Lower leg skin (tissue), 4 donors: ENCODE results near the gene OR5A2. TPM values are rescaled to one million over a fixed set of nuclear protein-coding genes. Genes with fewer than 3 reads are reported as not detected.

Experiments
- DNase-seq, 2 donors: peaks; one replicate each; pipeline ENCODE4 v3.0.0-alpha.2; 2019; ENCODE audit warnings: low spot score in 2 of 2
- H3K4me3 ChIP-seq: fragments of 200-600 bp; sonication (generic); 2 replicates; pipeline ENCODE4 v1.5.1; 2017; ENCODE audit warnings: mild to moderate bottlenecking, low read depth; ENCODE audit not compliant: poor library complexity, severe bottlenecking
- POLR2A ChIP-seq, 2 donors: fragments of 450-650 bp; IDR thresholded peaks; one replicate each; pipeline ENCODE4 v1.6.1; 2016 to 2017; ENCODE audit warnings: antibody characterized with exemption in 2 of 2, mild to moderate bottlenecking in 1 of 2, moderate library complexity in 1 of 2
- WGBS, 2 donors: methylation state at CpG; one replicate each; pipeline ENCODE4 v1.1.5; 2018; 5-methylcytosine and 5-hydroxymethylcytosine counted together
- intact Hi-C: fragments of 100-400 bp; cut with DNase I; formaldehyde crosslinking; loops from one replicate; pipeline ENCODE4 v1.15.0; 2023; ENCODE audit warnings: low total_unique reads
- total RNA-seq, 4 donors: library from RNA; depleted of rRNA; stranded (reverse); fragments of >200 nt; gene quantifications; one replicate each; pipeline ENCODE4 v1.1.0, GENCODE V29; 2016
- TF ChIP-seq, protein P1 (sequence below), 3 donors: fragments of 450-650 bp; IDR thresholded peaks; one replicate each; pipeline ENCODE4 v1.5.1; 2016; ENCODE audit warnings: antibody characterized with exemption in 3 of 3, mild to moderate bottlenecking in 3 of 3, moderate library complexity in 2 of 3

The OR5A2 gene
- total RNA-seq, 4 donors from 2014 or later = not detected

DNA sequence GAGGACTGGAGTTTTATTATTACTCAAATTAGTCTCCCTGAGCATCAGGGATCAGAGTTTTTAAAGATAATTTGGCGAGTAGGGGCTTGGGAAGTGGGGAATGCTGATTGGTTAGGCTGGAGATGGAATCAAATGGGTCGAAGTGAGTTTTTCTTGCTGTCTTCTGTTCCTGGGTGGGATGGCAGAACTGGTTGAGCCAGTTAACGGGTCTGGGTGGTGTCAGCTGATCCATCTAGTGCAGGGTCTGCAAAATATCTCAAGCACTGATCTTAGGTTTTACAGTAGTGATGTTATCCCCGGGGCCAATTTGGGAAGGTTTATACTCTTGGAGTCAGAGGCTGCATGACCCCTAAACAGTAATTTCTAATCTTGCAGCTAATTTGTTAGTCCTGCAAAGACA is 1.1 kb downstream of the OR5A2 start:
- 50 to 54% methylated on average over 4 of the region's 4 CpGs for WGBS, 2 donors
- DNase-seq = no peak
- TF ChIP-seq, protein P1, sequence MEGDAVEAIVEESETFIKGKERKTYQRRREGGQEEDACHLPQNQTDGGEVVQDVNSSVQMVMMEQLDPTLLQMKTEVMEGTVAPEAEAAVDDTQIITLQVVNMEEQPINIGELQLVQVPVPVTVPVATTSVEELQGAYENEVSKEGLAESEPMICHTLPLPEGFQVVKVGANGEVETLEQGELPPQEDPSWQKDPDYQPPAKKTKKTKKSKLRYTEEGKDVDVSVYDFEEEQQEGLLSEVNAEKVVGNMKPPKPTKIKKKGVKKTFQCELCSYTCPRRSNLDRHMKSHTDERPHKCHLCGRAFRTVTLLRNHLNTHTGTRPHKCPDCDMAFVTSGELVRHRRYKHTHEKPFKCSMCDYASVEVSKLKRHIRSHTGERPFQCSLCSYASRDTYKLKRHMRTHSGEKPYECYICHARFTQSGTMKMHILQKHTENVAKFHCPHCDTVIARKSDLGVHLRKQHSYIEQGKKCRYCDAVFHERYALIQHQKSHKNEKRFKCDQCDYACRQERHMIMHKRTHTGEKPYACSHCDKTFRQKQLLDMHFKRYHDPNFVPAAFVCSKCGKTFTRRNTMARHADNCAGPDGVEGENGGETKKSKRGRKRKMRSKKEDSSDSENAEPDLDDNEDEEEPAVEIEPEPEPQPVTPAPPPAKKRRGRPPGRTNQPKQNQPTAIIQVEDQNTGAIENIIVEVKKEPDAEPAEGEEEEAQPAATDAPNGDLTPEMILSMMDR (IDR thresholded peaks at IDR 0.05) = no peak
- no peak for TF ChIP-seq POLR2A (IDR thresholded peaks at IDR 0.05)
- intact Hi-C loops = no loop called here
- H3K4me3 ChIP-seq = no peak overlapping the region

DNA sequence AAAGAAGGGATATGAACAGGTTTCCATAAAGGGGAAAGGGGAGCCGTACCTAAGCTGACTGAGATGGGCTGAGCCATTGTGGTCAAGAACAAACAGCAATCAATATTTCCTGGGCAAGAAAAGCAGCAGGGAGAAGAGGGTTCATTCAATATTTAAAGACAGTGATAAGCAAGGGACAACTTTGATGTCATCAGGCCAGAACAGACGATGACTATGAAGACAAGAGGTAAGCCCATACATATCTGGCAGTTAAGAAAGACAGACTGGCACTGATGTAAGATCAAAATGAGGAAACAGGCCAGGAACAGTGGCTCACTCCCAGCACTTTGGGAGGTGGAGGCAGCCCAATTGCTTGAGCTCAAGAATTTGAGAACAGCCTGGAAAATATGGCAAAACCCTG is 2.4 kb downstream of the OR5A2 start:
- intact Hi-C loops = no loop called here
- no peak for TF ChIP-seq POLR2A (IDR thresholded peaks at IDR 0.05)
- TF ChIP-seq, protein P1 (IDR thresholded peaks at IDR 0.05) = no peak
- WGBS, 2 donors = 84 to 91% methylated on average over 2 of the region's 2 CpGs

DNA sequence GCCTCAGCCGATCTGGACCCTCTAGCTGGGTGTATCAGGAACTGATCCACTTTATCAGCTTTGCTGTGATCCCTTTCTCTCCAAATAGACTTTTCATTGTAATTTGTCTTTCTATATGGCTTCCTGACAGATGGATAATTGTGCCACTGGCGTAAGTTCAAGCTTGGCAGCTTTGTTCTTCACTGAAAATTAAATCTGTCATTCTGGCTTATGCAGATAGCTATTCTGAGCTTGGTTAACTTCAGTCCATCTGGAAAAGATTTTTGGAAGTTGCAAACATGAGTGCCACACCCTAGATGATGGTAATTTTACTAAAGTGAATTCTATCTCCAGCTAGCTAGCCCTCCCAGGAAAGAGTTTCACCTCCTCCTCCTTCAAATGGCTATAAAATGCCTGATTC is 8.1 kb downstream of the OR5A2 start:
- no peak overlapping the region for H3K4me3 ChIP-seq
- WGBS, 2 donors = 55 to 67% methylated on average over 2 of the region's 2 CpGs
- TF ChIP-seq POLR2A (IDR thresholded peaks at IDR 0.05) = no peak
- TF ChIP-seq, protein P1 (IDR thresholded peaks at IDR 0.05) = no peak
- DNase-seq = no peak
- intact Hi-C loops = no loop called here

More for the DNA sequence above, 2.4 kb downstream of the OR5A2 start:
- no peak overlapping the region for H3K4me3 ChIP-seq
- no peak for DNase-seq

DNA sequence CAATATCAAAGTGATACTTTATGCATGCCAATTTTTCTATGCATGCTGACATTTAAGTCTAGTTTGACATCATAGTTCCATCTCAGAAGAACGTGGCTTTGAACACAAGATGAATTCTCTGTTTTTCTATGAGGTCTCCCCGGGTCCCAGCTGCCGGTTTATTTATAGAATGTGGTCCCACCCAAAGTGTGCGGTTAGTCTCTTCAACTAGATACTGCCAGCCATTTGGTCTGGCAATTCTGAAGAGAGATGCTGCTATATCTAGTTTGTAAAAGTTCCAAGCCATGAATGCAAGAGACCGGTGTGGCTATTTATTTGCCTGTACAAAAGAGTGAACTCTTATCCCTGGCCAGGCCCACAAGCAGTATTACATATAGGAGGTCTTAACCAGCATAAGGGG is 9.2 kb downstream of the OR5A2 start:
- WGBS, 2 donors = 46 to 59% methylated on average over 5 of the region's 5 CpGs
- TF ChIP-seq, protein P1 (IDR thresholded peaks at IDR 0.05) = no peak
- TF ChIP-seq POLR2A (IDR thresholded peaks at IDR 0.05) = no peak
- no peak for DNase-seq
- intact Hi-C loops = no loop called here
- no peak overlapping the region for H3K4me3 ChIP-seq

DNA sequence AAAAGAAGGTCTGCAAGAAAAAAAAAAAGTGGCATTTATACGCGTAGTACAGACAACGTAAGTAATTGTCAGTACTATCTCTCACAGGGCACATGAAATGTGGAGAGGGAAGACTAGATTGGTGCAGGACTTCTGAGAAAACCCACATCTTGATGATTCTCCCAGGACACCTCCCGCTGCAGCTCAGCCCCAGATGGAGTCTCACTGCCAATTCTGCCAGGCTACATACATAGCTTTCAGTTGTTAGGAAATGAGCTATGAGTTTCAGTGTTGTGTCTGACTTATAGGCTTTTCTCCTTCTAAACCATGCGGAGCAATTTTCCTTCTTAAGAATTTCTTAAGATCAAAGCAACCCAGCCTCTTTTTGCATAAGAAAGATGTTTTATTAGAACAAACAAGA is 9.6 kb downstream of the OR5A2 start:
- no peak for TF ChIP-seq POLR2A (IDR thresholded peaks at IDR 0.05)
- TF ChIP-seq, protein P1 (IDR thresholded peaks at IDR 0.05) = no peak
- H3K4me3 ChIP-seq = no peak overlapping the region
- DNase-seq = no peak
- intact Hi-C loops = no loop called here
- WGBS, 2 donors = 83 to 86% methylated on average over 5 of the region's 5 CpGs

DNA sequence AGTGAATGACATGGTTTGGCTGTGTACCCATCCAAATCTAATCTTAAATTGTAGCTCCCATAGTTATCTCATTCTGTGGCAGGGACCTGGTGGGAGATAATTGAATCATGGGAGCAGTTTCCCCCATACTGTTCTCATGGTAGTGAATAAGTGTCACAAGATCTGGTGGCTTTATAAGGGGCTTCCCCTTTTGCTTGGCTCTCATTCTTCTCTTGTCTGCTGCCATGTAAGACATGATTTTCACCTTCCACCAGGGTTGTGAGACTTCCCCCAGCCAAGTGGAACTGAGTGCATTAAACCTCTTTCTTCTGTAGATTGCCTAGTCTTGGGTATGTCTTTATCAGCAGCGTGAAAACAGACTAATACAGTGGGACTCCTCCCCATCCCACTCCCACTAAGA is 11.1 kb downstream of the OR5A2 start:
- WGBS, 2 donors = 88 to 94% methylated on average over 1 of the region's 1 CpG
- DNase-seq = no peak
- intact Hi-C loops = no loop called here
- no peak overlapping the region for H3K4me3 ChIP-seq
- no peak for TF ChIP-seq POLR2A (IDR thresholded peaks at IDR 0.05)
- TF ChIP-seq, protein P1 (IDR thresholded peaks at IDR 0.05) = no peak
